Sigmoid colon (tissue), 4 donors: ENCODE data around the gene TREML4.

ENCODE experiments used
- EP300 ChIP-seq, 4 donors: sonication (generic); formaldehyde crosslinking; IDR thresholded peaks; one replicate each; pipeline ENCODE4 v1.6.1; 2017; ENCODE audit warnings: antibody characterized with exemption in 4 of 4
- POLR2A ChIP-seq, 2 donors: fragments of 450-650 bp; IDR thresholded peaks; one replicate each; pipeline ENCODE4 v1.6.1; 2016; ENCODE audit warnings: antibody characterized with exemption in 2 of 2, mild to moderate bottlenecking in 2 of 2, moderate library complexity in 2 of 2
- POLR2AphosphoS5 ChIP-seq, 4 donors: sonication (generic); formaldehyde crosslinking; IDR thresholded peaks; one replicate each; pipeline ENCODE4 v1.6.1; 2017; ENCODE audit warnings: antibody characterized with exemption in 4 of 4
- TF ChIP-seq, protein P1 (sequence below), 4 experiments: fragments of 450-650 bp in 3 of 4; fragments of 200-600 bp in 1 of 4; IDR thresholded peaks; one replicate each; pipeline ENCODE4 v1.5.1; 2016 to 2019; ENCODE audit warnings: antibody characterized with exemption in 4 of 4, mild to moderate bottlenecking in 3 of 4, moderate library complexity in 2 of 4

DNA sequence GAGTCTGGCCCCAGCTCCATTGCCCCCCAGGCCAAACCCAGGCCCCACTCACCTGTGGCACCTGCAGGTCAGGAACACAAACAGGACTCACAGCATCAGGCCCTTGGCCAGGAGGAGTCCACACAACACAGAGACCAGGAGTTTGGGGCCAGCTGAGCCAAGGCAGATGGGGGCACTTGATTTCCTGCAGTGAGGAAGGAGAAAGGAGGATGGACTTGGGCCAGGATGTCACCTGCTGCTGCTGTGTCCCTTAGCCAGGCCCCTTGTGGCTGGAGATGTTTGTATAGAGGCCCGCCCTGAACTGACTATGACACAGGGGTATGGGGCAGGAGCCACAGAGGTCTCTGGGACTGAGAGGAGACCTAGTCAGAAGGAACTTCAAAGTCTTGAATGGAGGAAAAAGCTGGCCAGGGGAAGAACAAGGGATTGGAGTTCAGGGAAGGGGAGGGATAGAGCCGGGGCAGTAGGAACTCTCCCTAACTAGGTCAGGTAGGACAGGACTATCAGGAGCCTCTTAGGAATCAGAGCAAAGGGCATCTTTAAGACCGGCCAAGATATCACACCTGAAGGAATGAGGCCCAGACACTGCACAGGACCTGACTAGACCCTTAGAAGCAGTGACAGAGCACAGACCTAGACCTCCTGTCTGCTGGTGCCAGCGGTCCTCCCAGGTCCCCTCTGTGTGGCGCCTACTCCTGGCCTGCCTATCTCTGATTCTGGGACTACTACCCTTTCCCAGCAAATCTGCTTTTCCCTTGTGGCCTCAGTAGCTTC lies 18.4 kb upstream of the TREML4 start:
- TF ChIP-seq, protein P1, sequence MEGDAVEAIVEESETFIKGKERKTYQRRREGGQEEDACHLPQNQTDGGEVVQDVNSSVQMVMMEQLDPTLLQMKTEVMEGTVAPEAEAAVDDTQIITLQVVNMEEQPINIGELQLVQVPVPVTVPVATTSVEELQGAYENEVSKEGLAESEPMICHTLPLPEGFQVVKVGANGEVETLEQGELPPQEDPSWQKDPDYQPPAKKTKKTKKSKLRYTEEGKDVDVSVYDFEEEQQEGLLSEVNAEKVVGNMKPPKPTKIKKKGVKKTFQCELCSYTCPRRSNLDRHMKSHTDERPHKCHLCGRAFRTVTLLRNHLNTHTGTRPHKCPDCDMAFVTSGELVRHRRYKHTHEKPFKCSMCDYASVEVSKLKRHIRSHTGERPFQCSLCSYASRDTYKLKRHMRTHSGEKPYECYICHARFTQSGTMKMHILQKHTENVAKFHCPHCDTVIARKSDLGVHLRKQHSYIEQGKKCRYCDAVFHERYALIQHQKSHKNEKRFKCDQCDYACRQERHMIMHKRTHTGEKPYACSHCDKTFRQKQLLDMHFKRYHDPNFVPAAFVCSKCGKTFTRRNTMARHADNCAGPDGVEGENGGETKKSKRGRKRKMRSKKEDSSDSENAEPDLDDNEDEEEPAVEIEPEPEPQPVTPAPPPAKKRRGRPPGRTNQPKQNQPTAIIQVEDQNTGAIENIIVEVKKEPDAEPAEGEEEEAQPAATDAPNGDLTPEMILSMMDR (IDR thresholded peaks at IDR 0.05), result no peak
- TF ChIP-seq POLR2A (IDR thresholded peaks at IDR 0.05) (no peak), EP300 (IDR thresholded peaks at IDR 0.05) (no peak), POLR2AphosphoS5 (IDR thresholded peaks at IDR 0.05) (no peak)
